RKO (cell line): ENCODE data around the gene RAPGEF6.
"Not testable (repeated sequence)": the region's sequence is repeated elsewhere in the genome, so short reads cannot be mapped to it uniquely, and the experiment has no call there.

Experiments used
- DNase-seq: peaks from one replicate; pipeline ENCODE4 v3.0.0-alpha.2; 2016; ENCODE audit warnings: low spot score

RAPGEF6 gene

GRCh38 chr5:131641494-131641893, 6.5 kb upstream of the RAPGEF6 start:
- DNase-seq = no peak

DNA sequence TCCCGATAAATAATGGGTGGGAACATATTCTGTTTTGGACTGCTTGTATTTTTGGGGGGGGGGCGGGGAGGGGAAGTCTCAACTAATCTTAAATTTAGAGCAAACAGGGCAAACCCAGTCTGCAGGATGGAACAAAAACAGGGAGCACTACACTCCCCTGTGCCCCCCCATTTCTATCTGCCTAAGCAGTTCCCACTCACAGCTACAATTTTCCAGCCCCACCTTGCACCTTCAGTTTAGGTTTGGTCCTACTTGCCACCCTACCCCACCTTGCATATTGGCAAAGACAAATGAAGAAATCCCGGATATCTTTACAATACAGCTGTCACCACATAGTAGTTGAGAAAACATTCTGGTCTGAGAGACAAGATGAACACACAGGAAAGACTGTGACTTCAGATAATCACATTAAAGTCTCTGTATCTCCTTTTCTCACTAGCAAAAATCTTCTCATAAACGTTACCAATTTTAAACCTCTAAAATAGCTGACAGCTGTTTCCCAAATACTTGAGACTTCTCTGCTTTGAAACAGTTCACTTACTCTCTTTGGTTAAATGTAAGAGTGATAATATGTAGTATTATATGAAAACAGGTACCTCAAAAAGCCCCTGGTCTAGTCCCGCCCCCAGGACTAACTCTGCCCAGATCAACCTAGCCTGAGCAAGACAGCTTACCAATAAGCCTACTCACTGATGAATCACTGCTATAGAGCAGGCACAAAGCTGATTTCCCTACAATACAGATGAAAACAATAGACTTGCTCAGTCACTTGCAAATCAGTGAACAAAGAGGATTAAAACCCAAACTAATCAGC, 5.2 kb upstream of the RAPGEF6 start:
- peak; percentile 68 for DNase-seq

DNA sequence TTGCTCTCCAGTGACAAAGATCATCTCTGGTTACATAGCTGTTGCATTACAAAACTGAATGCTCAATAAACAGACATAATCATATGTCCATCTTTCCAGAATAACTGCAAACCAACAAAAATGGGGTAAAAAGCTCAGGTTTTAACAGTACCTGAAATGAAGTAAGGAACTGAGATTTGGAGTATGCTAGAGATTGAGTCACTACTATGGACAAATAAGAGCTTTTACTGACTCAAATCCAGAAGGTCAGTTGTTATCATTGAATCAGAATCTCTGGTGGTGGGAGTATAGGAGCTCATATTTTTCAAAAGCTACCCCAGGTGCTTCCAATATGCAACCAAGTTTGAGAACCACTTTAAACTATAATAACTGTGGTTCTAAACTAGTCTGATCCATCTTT, 4.1 kb upstream of the RAPGEF6 start:
- DNase-seq = no peak

DNA sequence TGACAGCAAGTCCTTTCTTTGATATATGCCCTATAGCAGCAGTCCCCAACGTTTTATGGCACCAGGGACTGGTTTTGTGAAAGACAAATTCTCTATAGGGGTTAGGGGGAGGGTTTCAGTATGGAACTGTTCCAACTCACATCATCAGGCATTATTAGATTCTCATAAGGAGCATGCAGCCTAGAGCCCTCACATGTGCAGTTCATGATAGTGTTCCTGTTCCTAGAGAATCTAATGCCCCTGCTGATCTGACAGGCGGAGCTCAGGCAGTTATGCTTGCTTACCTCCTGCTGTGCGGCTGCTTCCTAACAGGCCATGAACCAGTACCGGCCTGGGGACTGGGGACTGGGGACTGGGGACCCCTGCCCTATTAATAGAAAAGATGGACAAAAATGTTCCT, 2.7 kb upstream of the RAPGEF6 start:
- DNase-seq = no peak

GRCh38 chr5:131635684-131636572, 899 bp upstream of the RAPGEF6 start:
- DNase-seq = peak; percentile 62

DNA sequence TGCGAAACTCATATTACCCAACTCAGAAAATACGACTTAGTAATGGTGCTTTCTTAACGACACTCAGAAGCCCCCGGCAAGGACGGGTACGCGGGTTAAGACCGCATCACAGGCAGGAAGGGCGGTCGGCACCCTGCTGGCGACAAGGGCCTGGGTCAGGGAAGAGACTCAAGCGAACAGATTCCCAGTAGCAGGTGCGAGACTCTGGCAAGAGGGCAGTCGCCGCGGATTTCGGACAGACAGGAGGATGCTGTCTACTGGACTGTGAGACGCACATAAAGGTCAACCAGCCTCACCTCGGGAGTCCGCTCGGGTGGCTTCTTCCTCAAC, 398 bp downstream of the RAPGEF6 start:
- DNase-seq = peak; percentile 78

GRCh38 chr5:131634238-131634637, 791 bp downstream of the RAPGEF6 start:
- peak; percentile 23 for DNase-seq

GRCh38 chr5:131633830-131634229, 1.2 kb downstream of the RAPGEF6 start:
- peak; percentile 52 for DNase-seq

- DNase-seq = peak; percentile 21
Measured at GRCh38 chr5:131630963-131631350, 4.1 kb downstream of the RAPGEF6 start.

GRCh38 chr5:131630208-131630962, 4.6 kb downstream of the RAPGEF6 start:
- no peak for DNase-seq

GRCh38 chr5:131628990-131629389, 6.0 kb downstream of the RAPGEF6 start:
- peak; percentile 52 for DNase-seq

- DNase-seq = no peak
Measured at GRCh38 chr5:131627207-131627865, 7.7 kb downstream of the RAPGEF6 start.

DNA sequence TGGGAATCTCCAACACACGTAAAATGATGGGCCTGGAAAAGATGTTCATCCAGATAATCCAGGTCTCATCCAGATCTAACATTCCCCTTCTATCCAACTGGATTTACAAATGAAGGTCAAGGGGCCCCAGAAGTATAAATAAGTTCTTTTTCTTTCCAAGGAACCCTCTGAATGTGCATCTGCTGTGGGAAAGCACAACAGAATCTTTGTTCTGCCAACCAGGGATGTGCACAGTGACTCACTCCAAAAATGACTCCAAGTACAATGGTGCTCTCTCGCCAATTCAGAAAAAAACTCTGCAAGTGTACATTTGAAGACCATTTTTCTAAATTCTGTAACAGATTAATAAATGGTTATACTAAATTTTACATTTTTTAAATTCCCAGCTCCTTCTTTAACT, 12.4 kb downstream of the RAPGEF6 start:
- no peak for DNase-seq

DNA sequence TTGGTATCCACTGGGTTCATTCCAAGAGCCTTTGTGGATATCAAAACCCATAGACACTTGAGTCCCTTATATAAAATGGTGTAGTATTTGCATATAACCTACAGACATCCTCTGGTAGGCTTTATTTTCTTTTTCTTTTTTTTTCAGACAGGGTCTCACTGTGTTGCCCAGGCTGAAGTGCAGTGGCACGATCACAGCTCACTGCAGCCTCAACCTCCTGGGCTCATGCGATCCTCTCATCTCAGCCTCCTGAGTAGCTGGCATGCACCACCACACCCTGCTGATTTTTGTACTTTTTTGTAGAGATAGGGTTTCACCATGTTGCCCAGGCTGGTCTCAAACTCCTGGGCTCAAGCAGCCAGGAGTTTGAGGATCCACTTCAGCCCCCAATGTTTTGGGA, 13.9 kb downstream of the RAPGEF6 start:
- DNase-seq = not testable (repeated sequence)

GRCh38 chr5:131619102-131619501, 15.9 kb downstream of the RAPGEF6 start:
- no peak for DNase-seq

DNA sequence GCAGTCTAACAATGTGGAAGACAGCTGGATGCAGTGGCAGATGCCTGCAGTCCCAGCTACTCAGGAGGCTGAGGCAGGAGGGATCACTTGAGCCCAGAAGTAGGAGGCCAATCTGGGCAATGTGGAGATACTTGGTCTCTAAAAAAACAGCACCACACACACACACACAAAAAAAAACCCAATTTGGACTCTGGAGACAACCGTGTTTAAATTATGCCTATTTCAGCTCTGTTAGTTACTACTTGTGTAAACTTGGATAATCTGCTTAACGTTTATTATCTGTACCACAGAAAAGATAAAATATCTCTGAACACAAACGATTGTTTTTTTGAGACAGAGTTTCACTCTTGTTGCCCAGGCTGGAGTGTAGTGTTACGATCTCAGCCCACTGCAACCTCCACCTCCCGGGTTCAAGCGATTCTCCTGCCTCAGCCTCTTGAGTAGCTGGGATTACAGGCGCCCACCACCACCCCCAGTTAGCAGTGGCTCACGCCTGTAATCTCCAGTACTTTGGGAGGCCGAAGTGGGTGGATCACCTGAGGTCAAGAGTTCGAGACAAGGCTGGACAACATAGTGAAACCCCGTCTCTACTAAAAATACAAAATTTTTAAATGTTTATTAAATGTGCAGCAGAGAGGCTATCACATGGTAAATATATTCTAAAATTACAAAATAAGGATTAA, 17.7 kb downstream of the RAPGEF6 start:
- no peak for DNase-seq

GRCh38 chr5:131615957-131616356, 19.1 kb downstream of the RAPGEF6 start:
- no peak for DNase-seq

DNA sequence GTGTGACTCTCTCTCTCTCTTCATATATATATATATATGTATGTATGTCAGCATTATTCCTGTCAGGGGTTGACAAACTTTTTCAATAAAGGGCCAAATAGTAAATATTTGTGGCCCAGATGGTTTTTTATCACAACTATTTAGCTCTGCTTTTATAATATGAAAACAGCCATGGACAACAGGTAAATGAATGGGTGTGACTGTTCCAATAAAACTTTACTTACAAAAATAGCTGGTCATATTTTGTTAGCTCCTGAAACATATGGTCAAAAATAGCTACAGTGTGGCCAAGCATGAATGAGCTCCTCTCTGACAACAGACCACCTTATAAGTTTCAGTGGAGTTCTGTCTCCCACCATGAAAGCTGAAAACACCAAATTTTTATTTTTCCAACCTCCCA, 21.6 kb downstream of the RAPGEF6 start:
- DNase-seq = no peak

- no peak for DNase-seq
Measured at GRCh38 chr5:131611064-131611381, 24.0 kb downstream of the RAPGEF6 start.

DNA sequence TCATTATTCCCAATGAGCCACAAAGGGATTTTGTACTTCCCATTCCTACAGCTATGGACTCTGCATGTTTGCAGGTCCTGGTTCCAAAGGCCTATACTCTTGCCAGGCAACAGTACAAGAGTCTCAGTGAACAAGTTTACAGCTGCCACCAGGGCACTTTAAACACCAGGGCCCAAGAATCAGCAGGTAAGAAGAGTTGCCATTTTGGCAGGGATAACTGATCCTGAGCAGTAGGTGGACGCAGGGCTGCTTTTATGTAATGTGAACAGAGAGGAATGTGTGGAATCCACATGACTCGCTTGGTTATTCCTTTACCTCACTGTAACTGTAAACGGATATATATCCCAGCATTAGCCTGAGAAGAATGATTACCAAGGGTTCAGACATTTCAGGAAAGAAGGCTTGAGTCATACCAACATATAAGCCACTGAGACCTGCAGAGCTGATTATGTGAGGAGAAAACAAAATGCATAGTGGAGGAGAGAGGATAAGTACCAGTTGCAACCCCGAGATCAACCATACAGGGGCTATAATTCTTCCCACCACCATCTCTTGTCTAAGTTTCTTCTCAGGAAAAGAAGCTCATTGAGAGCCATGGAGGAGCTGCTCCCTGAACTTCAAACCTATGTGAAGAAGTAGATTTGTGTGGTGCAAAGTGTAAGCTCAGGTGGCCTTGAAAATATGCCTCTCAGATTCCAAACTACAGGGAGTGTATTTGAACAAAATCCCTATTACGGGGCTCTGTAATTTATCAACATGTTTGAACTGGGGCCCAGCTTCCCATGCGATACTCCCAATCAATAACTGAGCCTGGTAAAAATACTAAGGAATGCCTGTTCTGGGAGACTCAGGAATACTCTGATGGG, 24.6 kb downstream of the RAPGEF6 start:
- DNase-seq = peak; percentile 68

DNA sequence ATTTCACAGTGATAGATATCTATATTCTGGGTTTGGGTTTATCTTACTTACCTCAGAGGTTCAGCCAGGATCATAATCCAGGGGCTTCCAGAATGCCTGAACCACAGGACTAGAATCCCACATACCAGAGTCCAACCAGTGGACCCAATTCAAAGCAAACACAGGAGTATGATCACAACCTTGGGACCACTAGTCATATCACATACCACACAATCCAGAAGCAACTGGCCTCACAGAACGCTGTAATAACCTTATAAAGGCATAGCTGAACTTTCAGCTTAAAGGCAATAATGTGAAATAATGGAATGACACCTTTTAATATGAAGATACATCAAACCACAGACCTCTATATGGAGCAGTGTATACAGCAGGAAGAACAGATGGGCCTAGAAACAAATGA, 25.3 kb downstream of the RAPGEF6 start:
- DNase-seq = no peak
